ENCODE results near the gene SLC48A1. TPM values are rescaled to one million over a fixed set of nuclear protein-coding genes. Genes with fewer than 3 reads are reported as not detected.

The SLC48A1 gene
- total RNA-seq, 1 experiment from 2014 or later, result 19.4 TPM

DNA sequence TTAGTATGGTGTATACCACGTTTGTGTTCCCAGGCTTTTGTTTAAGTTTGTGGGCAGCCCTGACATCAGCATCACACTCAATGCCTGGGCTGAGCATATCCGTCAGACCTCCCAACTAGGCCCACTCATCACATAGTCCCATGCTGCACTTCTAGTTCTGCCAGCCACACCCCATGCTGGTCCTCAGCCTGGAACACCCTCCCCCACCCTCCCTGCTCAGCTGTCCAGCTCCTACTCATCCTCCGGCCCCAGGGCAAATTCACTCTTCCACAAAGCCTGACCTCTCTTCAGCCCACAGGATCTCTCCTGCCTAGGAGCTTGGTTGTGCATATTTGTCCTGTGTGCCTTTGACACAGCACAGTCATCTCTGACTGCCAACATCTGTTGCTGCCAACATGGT lies 43.8 kb upstream of the SLC48A1 start:
- Mint-ChIP-seq H3K9me3 (ENCODE audit: unreplicated experiment) (no peaks in the 10 kb centered on the region), H3K4me1 (ENCODE audit: insufficient read depth, unreplicated experiment) (peaks cover 17% of the 10 kb centered on the region), H3K4me3 (ENCODE audit: unreplicated experiment) (no peak overlapping the region), H3K36me3 (ENCODE audit: insufficient read depth, unreplicated experiment) (no peaks in the 10 kb centered on the region), H3K27me3 (ENCODE audit: insufficient read depth, unreplicated experiment) (no peaks in the 10 kb centered on the region), H3K27ac (ENCODE audit: low read depth, unreplicated experiment) (no peak overlapping the region)
- CTCF ChIA-PET, result interaction anchor here (1.0 to 11.6 kb wide), 3 partner anchors 8 to 14 kb away, joined by 4 to 173 read pairs (median 35); no protein-coding TSS in a partner anchor
- intact Hi-C loops (cut with micrococcal nuclease), result no loop called here
- TF ChIP-seq, protein P1, sequence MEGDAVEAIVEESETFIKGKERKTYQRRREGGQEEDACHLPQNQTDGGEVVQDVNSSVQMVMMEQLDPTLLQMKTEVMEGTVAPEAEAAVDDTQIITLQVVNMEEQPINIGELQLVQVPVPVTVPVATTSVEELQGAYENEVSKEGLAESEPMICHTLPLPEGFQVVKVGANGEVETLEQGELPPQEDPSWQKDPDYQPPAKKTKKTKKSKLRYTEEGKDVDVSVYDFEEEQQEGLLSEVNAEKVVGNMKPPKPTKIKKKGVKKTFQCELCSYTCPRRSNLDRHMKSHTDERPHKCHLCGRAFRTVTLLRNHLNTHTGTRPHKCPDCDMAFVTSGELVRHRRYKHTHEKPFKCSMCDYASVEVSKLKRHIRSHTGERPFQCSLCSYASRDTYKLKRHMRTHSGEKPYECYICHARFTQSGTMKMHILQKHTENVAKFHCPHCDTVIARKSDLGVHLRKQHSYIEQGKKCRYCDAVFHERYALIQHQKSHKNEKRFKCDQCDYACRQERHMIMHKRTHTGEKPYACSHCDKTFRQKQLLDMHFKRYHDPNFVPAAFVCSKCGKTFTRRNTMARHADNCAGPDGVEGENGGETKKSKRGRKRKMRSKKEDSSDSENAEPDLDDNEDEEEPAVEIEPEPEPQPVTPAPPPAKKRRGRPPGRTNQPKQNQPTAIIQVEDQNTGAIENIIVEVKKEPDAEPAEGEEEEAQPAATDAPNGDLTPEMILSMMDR (IDR thresholded peaks at IDR 0.05; ENCODE audit: unreplicated experiment), result no peak
- DNase-seq (ENCODE audit: unreplicated experiment), result no peak
- no TSS peak for BruUV-seq (replicated peaks)
- POLR2A ChIA-PET, result no interaction called here

DNA sequence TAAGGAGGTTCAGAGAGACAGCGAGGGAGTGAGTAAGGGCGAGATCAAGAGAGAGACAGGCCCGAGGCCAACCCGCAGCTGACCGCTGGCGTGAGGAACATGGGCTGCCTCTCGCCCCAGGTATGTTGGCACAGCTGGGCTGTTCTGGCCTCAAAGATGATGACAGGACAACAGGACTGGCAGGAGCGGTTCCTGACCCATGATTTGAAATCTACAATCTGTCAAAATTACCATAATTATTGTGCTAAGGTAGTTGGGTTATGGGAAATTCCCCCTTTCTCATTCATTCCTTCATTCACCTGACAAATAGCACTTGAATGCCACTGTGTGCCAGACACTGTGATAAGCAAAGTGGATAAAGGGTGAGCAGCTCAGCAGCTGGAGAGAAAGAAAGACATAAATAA lies 42.7 kb upstream of the SLC48A1 start:
- H3K4me1 Mint-ChIP-seq (ENCODE audit: insufficient read depth, unreplicated experiment), result peaks cover 17% of the 10 kb centered on the region
- H3K27me3 Mint-ChIP-seq (ENCODE audit: insufficient read depth, unreplicated experiment), result no peaks in the 10 kb centered on the region
- intact Hi-C loops (cut with micrococcal nuclease), result no loop called here
- H3K36me3 Mint-ChIP-seq (ENCODE audit: insufficient read depth, unreplicated experiment), result no peaks in the 10 kb centered on the region
- H3K4me3 Mint-ChIP-seq (ENCODE audit: unreplicated experiment), result no peak overlapping the region
- POLR2A ChIA-PET, result interaction anchor here (1.1 kb wide), 1 partner anchor 12 kb away, joined by 4 read pairs; no protein-coding TSS in a partner anchor
- H3K27ac Mint-ChIP-seq (ENCODE audit: low read depth, unreplicated experiment), result peak overlapping the region; percentile 33
- DNase-seq (ENCODE audit: unreplicated experiment), result peak; percentile 24
- no TSS peak for BruUV-seq (replicated peaks)
- no peaks in the 10 kb centered on the region for H3K9me3 Mint-ChIP-seq (ENCODE audit: unreplicated experiment)
- CTCF ChIA-PET, result interaction anchor here (0.7 to 11.6 kb wide), 4 partner anchors 13 to 108 kb away, joined by 3 to 173 read pairs (median 20); no protein-coding TSS in a partner anchor
- TF ChIP-seq, protein P1 (IDR thresholded peaks at IDR 0.05; ENCODE audit: unreplicated experiment), result no peak

DNA sequence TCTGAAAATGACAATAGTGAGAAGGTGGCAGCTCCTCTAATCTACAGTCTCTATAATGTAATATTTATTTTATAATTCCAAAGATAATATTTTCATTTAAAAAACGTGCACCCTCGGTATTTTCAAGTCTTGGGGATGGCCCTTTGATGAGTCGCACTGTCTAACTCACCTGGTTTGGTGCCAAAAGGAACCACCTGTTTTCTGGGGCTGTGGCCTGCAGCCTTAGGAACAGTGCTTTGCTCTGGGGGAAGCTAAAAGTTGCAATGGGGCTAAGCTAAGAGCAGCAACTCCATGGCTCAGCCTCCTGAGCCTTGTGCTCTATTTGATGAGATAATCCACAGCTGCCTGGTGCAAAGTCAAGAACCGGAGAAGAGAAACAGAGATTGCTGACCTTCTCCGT lies 41.3 kb upstream of the SLC48A1 start:
- POLR2A ChIA-PET, result no interaction called here
- TF ChIP-seq, protein P1 (IDR thresholded peaks at IDR 0.05; ENCODE audit: unreplicated experiment), result no peak
- no peaks in the 10 kb centered on the region for H3K27me3 Mint-ChIP-seq (ENCODE audit: insufficient read depth, unreplicated experiment)
- intact Hi-C loops (cut with micrococcal nuclease), result no loop called here
- BruUV-seq (replicated peaks), result no TSS peak
- no peaks in the 10 kb centered on the region for H3K9me3 Mint-ChIP-seq (ENCODE audit: unreplicated experiment)
- H3K4me3 Mint-ChIP-seq (ENCODE audit: unreplicated experiment), result no peak overlapping the region
- H3K36me3 Mint-ChIP-seq (ENCODE audit: insufficient read depth, unreplicated experiment), result no peaks in the 10 kb centered on the region
- no peak for DNase-seq (ENCODE audit: unreplicated experiment)
- H3K27ac Mint-ChIP-seq (ENCODE audit: low read depth, unreplicated experiment), result no peak overlapping the region
- peaks cover 17% of the 10 kb centered on the region for H3K4me1 Mint-ChIP-seq (ENCODE audit: insufficient read depth, unreplicated experiment)
- CTCF ChIA-PET, result interaction anchor here (1.0 to 11.6 kb wide), 5 partner anchors 11 to 107 kb away, joined by 3 to 173 read pairs (median 5); no protein-coding TSS in a partner anchor

DNA sequence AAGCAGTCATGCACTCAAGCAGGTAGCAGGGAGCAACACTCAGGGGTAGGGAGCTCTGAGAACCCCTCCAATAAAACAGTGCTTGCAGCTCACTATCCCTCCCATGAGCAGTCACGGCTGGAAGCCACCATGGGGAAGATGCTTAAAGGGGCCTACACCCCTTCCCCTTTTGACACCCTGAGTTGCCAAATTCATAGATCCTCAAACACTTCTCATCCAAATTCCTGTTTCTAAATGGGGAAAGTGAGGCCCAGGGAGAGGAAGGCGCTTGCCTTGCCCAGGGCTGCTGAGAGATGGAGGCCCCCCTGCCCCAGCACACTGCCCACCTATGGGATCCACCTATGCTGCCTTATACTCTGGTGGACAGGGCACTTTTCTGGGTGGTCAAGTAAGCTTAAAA lies 40.5 kb upstream of the SLC48A1 start:
- ChIA-PET POLR2A (interaction anchor here (0.8 to 0.9 kb wide), 2 partner anchors 12 to 86 kb away, joined by 3 read pairs; no protein-coding TSS in a partner anchor), CTCF (interaction anchor here (0.6 to 11.6 kb wide), 7 partner anchors 10 to 49 kb away, joined by 3 to 173 read pairs (median 6); no protein-coding TSS in a partner anchor)
- H3K9me3 Mint-ChIP-seq (ENCODE audit: unreplicated experiment), result no peaks in the 10 kb centered on the region
- no peaks in the 10 kb centered on the region for H3K36me3 Mint-ChIP-seq (ENCODE audit: insufficient read depth, unreplicated experiment)
- no peak overlapping the region for H3K4me3 Mint-ChIP-seq (ENCODE audit: unreplicated experiment)
- TF ChIP-seq, protein P1 (IDR thresholded peaks at IDR 0.05; ENCODE audit: unreplicated experiment), result no peak
- no peak for DNase-seq (ENCODE audit: unreplicated experiment)
- no peak overlapping the region for H3K27ac Mint-ChIP-seq (ENCODE audit: low read depth, unreplicated experiment)
- peaks cover 25% of the 10 kb centered on the region for H3K4me1 Mint-ChIP-seq (ENCODE audit: insufficient read depth, unreplicated experiment)
- intact Hi-C loops (cut with micrococcal nuclease), result no loop called here
- no peaks in the 10 kb centered on the region for H3K27me3 Mint-ChIP-seq (ENCODE audit: insufficient read depth, unreplicated experiment)
- BruUV-seq (replicated peaks), result no TSS peak
